HepG2 (cell line): ENCODE measurements around the gene GGA3. TPM values are rescaled to one million over a fixed set of nuclear protein-coding genes. Genes with fewer than 3 reads are reported as not detected.

Experiments
- AHR ChIP-seq: IDR thresholded peaks from 2 replicates; pipeline ENCODE4 v1.6.1; 2018; ENCODE audit warnings: missing genetic modification reagents, missing compliant biosample characterization
- EHMT2 ChIP-seq: fragments of 200-600 bp; sonication (generic); IDR thresholded peaks from 2 replicates; pipeline ENCODE4 v1.7.0; 2017; ENCODE audit warnings: antibody characterized with exemption, low read depth, low read length, borderline replicate concordance
- GLI4 ChIP-seq: sonication (generic); formaldehyde crosslinking; IDR thresholded peaks from 2 replicates; pipeline ENCODE4 v1.5.1; 2020; ENCODE audit warnings: missing genetic modification reagents, mild to moderate bottlenecking, moderate library complexity, borderline replicate concordance
- HOXA5 ChIP-seq: sonication (generic); formaldehyde crosslinking; IDR thresholded peaks from 2 replicates; pipeline ENCODE4 v1.4.0; 2020; ENCODE audit warnings: missing genetic modification reagents
- JARID2 ChIP-seq: sonication (generic); formaldehyde crosslinking; IDR thresholded peaks from 2 replicates; pipeline ENCODE4 v1.8.1; 2023; ENCODE audit warnings: missing genetic modification reagents, inconsistent platforms; ENCODE audit not compliant: insufficient replicate concordance
- KDM2A ChIP-seq: sonication (generic); formaldehyde crosslinking; IDR thresholded peaks from 2 replicates; pipeline ENCODE4 v1.4.0; 2020; ENCODE audit warnings: low read depth, missing genetic modification reagents, borderline replicate concordance
- MYNN ChIP-seq: sonication (generic); formaldehyde crosslinking; IDR thresholded peaks from 2 replicates; pipeline ENCODE4 v1.4.0; 2020; ENCODE audit warnings: mild to moderate bottlenecking, low read depth, missing genetic modification reagents
- NR3C1 ChIP-seq: sonication (generic); formaldehyde crosslinking; IDR thresholded peaks from 2 replicates; pipeline ENCODE4 v1.4.0; 2020; ENCODE audit warnings: missing genetic modification reagents
- NRL ChIP-seq: sonication (generic); formaldehyde crosslinking; IDR thresholded peaks from 2 replicates; pipeline ENCODE4 v1.5.0; 2020; ENCODE audit warnings: missing genetic modification reagents, mild to moderate bottlenecking, moderate library complexity, borderline replicate concordance
- PHF21A ChIP-seq: sonication (generic); formaldehyde crosslinking; IDR thresholded peaks from 2 replicates; pipeline ENCODE4 v1.5.0; 2020; ENCODE audit warnings: mild to moderate bottlenecking, missing genetic modification reagents
- TP53 ChIP-seq: sonication (generic); formaldehyde crosslinking; conservative IDR thresholded peaks from 2 replicates; pipeline ENCODE4 v1.4.0; 2020; ENCODE audit warnings: missing genetic modification reagents
- XRCC5 ChIP-seq: fragments of 200-400 bp; formaldehyde crosslinking; optimal IDR thresholded peaks from 2 replicates; pipeline ENCODE3; 2017; ENCODE audit warnings: mild to moderate bottlenecking, low read length
- ZNF253 ChIP-seq: sonication (generic); formaldehyde crosslinking; IDR thresholded peaks from 2 replicates; pipeline ENCODE4 v1.8.0; 2022; ENCODE audit warnings: mild to moderate bottlenecking, missing genetic modification reagents, borderline replicate concordance
- ZNF264 ChIP-seq: sonication (generic); formaldehyde crosslinking; IDR thresholded peaks from 2 replicates; pipeline ENCODE4 v1.4.0; 2020; ENCODE audit warnings: missing genetic modification reagents
- ZNF383 ChIP-seq: sonication (generic); formaldehyde crosslinking; IDR thresholded peaks from 2 replicates; pipeline ENCODE4 v1.4.0; 2020; ENCODE audit warnings: missing genetic modification reagents, mild to moderate bottlenecking, borderline replicate concordance
- ZNF766 ChIP-seq: sonication (generic); formaldehyde crosslinking; IDR thresholded peaks from 2 replicates; pipeline ENCODE4 v1.5.0; 2020; ENCODE audit warnings: missing genetic modification reagents, borderline replicate concordance
- ZNF878 ChIP-seq: sonication (generic); formaldehyde crosslinking; IDR thresholded peaks from 2 replicates; pipeline ENCODE4 v1.8.1; 2023; ENCODE audit warnings: mild to moderate bottlenecking, missing genetic modification reagents, moderate library complexity
- ZUFSP ChIP-seq: sonication (generic); formaldehyde crosslinking; IDR thresholded peaks from 2 replicates; pipeline ENCODE4 v1.9.0; 2021; ENCODE audit warnings: missing genetic modification reagents, mild to moderate bottlenecking, borderline replicate concordance
- polyA plus RNA-seq, 8 experiments: library from polyadenylated mRNA; depleted of rRNA in 3 of 8; stranded (reverse) in 7 of 8; unstranded in 1 of 8; fragments of >200 nt; fragmentation: Illumina TruSeq in 4 of 8; extraction: Trizol in 4 of 8; gene quantifications; 2 replicates each; pipeline versions ENCODE4 v1.2.1 to v1.2.3, GENCODE V29; 2011 to 2016; ENCODE audit warnings: low read depth in 4 of 8, missing spikeins in 1 of 8, mixed read lengths in 1 of 8; ENCODE audit not compliant: insufficient read depth in 1 of 8
- total RNA-seq, 5 experiments: library from RNA; depleted of rRNA; stranded (reverse); fragments of >200 nt; fragmentation: Illumina TruSeq; extraction: Trizol; gene quantifications; 2 replicates each; pipeline ENCODE4 v1.2.3, GENCODE V29; 2016; ENCODE audit warnings: low read depth in 1 of 5
- TF ChIP-seq, protein P1 (sequence below): sonication (generic); formaldehyde crosslinking; IDR thresholded peaks from 2 replicates; pipeline ENCODE4 v1.5.0; 2020; ENCODE audit warnings: missing genetic modification reagents, mild to moderate bottlenecking, borderline replicate concordance
- TF ChIP-seq, protein P2 (sequence below): sonication (generic); formaldehyde crosslinking; conservative IDR thresholded peaks from 2 replicates; pipeline ENCODE4 v1.4.0; 2020; ENCODE audit warnings: missing genetic modification reagents
- TF ChIP-seq, protein P3 (sequence below): sonication (generic); formaldehyde crosslinking; IDR thresholded peaks from 2 replicates; pipeline ENCODE4 v1.5.0; 2020; ENCODE audit warnings: mild to moderate bottlenecking, missing genetic modification reagents
- TF ChIP-seq, protein P4 (sequence below): sonication (generic); formaldehyde crosslinking; IDR thresholded peaks from 2 replicates; pipeline ENCODE4 v1.5.0; 2020; ENCODE audit warnings: missing genetic modification reagents

GGA3 gene
- total and polyA plus RNA-seq, 2 of the 13 experiments (the other 11 are each of a cell fraction or from before 2014, with no cell fraction given) = 28.4 to 43.7 TPM

GRCh38 chr17:75205037-75205792 lies 56.2 kb downstream of the GGA3 start, which contains the start of gene NUP85 (continued):
- no peak for TF ChIP-seq ZUFSP (CRISPR knock-in tag)
- no peak for TF ChIP-seq ZNF253 (CRISPR knock-in tag)
- no peak; the same call in 1 of the 2 replicates for TF ChIP-seq EHMT2
- TF ChIP-seq ZNF878 = no peak; the same call in 1 of the 2 replicates
- TF ChIP-seq, protein P1, sequence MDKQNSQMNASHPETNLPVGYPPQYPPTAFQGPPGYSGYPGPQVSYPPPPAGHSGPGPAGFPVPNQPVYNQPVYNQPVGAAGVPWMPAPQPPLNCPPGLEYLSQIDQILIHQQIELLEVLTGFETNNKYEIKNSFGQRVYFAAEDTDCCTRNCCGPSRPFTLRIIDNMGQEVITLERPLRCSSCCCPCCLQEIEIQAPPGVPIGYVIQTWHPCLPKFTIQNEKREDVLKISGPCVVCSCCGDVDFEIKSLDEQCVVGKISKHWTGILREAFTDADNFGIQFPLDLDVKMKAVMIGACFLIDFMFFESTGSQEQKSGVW (CRISPR knock-in tag) = no peak; the same call in 1 of the 2 replicates
- peak; percentile 96; the same call in 1 of the 2 replicates for TF ChIP-seq ZNF766 (CRISPR knock-in tag)
- TF ChIP-seq ZNF264 (CRISPR knock-in tag) = peak; percentile 75; the same call in 1 of the 2 replicates
- TF ChIP-seq GLI4 (CRISPR knock-in tag) = peak; percentile 82; the same call in 1 of the 2 replicates
- peak; percentile 70 for TF ChIP-seq PHF21A (CRISPR knock-in tag)
- TF ChIP-seq HOXA5 (CRISPR knock-in tag) = peak; percentile 84; the same call in 1 of the 2 replicates
- peak; percentile 45 for TF ChIP-seq JARID2
- peak; percentile 61 for TF ChIP-seq AHR (CRISPR knock-in tag)
- TF ChIP-seq, protein P2, sequence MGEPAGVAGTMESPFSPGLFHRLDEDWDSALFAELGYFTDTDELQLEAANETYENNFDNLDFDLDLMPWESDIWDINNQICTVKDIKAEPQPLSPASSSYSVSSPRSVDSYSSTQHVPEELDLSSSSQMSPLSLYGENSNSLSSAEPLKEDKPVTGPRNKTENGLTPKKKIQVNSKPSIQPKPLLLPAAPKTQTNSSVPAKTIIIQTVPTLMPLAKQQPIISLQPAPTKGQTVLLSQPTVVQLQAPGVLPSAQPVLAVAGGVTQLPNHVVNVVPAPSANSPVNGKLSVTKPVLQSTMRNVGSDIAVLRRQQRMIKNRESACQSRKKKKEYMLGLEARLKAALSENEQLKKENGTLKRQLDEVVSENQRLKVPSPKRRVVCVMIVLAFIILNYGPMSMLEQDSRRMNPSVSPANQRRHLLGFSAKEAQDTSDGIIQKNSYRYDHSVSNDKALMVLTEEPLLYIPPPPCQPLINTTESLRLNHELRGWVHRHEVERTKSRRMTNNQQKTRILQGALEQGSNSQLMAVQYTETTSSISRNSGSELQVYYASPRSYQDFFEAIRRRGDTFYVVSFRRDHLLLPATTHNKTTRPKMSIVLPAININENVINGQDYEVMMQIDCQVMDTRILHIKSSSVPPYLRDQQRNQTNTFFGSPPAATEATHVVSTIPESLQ (CRISPR knock-in tag) = no peak
- TF ChIP-seq MYNN (CRISPR knock-in tag) = no peak; the same call in 1 of the 2 replicates
- peak; percentile 91 for TF ChIP-seq KDM2A (CRISPR knock-in tag)
- peak; percentile 63; the same call in 1 of the 2 replicates for TF ChIP-seq NR3C1
- peak; percentile 87 for TF ChIP-seq NRL
- TF ChIP-seq, protein P3, sequence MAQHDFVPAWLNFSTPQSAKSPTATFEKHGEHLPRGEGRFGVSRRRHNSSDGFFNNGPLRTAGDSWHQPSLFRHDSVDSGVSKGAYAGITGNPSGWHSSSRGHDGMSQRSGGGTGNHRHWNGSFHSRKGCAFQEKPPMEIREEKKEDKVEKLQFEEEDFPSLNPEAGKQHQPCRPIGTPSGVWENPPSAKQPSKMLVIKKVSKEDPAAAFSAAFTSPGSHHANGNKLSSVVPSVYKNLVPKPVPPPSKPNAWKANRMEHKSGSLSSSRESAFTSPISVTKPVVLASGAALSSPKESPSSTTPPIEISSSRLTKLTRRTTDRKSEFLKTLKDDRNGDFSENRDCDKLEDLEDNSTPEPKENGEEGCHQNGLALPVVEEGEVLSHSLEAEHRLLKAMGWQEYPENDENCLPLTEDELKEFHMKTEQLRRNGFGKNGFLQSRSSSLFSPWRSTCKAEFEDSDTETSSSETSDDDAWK (CRISPR knock-in tag) = no peak
- TF ChIP-seq TP53 (CRISPR knock-in tag) = no peak; the same call in 1 of the 2 replicates
- TF ChIP-seq, protein P4, sequence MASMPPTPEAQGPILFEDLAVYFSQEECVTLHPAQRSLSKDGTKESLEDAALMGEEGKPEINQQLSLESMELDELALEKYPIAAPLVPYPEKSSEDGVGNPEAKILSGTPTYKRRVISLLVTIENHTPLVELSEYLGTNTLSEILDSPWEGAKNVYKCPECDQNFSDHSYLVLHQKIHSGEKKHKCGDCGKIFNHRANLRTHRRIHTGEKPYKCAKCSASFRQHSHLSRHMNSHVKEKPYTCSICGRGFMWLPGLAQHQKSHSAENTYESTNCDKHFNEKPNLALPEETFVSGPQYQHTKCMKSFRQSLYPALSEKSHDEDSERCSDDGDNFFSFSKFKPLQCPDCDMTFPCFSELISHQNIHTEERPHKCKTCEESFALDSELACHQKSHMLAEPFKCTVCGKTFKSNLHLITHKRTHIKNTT (CRISPR knock-in tag) = no peak
- TF ChIP-seq ZNF383 (CRISPR knock-in tag) = peak; percentile 50; the same call in 1 of the 2 replicates
- peak; percentile 88 for TF ChIP-seq XRCC5
